ENCODE data around the gene GPR37L1. TPM values are rescaled to one million over a fixed set of nuclear protein-coding genes. Genes with fewer than 3 reads are reported as not detected.

The GPR37L1 gene
- total and polyA plus RNA-seq, 4 donors: under 0.01 to 0.04 (median 0.02) TPM; not detected in 1

GRCh38 chr1:202149566-202149965 is 26.8 kb downstream of the GPR37L1 start:
- no peak for DNase-seq (ENCODE audit: low spot score)
- H3K4me1 ChIP-seq (ENCODE audit: control insufficient read depth in 4 of 4, insufficient read depth in 4 of 4, low read length in 3 of 4): peaks cover 0 to 8% (median 4%) of the 10 kb centered on the region in 4 donors
- TF ChIP-seq YY1 (IDR thresholded peaks at IDR 0.05) (no peak), HNF4G (IDR thresholded peaks at IDR 0.05) (no peak), FOXA2 (IDR thresholded peaks at IDR 0.05) (no peak), NR2F2 (IDR thresholded peaks at IDR 0.05) (no peak), FOXA1 (IDR thresholded peaks at IDR 0.05) (no peak), GABPA (IDR thresholded peaks at IDR 0.05 in 1 of 2, conservative IDR thresholded peaks at IDR 0.05 in 1 of 2) (no peak), ATF3 (IDR thresholded peaks at IDR 0.05) (no peak), MAX (IDR thresholded peaks at IDR 0.05) (no peak), RAD21 (IDR thresholded peaks at IDR 0.05) (no peak), REST (IDR thresholded peaks at IDR 0.05) (no peak), SP1 (IDR thresholded peaks at IDR 0.05) (no peak), RXRA (IDR thresholded peaks at IDR 0.05) (no peak)
- TF ChIP-seq, protein P1, sequence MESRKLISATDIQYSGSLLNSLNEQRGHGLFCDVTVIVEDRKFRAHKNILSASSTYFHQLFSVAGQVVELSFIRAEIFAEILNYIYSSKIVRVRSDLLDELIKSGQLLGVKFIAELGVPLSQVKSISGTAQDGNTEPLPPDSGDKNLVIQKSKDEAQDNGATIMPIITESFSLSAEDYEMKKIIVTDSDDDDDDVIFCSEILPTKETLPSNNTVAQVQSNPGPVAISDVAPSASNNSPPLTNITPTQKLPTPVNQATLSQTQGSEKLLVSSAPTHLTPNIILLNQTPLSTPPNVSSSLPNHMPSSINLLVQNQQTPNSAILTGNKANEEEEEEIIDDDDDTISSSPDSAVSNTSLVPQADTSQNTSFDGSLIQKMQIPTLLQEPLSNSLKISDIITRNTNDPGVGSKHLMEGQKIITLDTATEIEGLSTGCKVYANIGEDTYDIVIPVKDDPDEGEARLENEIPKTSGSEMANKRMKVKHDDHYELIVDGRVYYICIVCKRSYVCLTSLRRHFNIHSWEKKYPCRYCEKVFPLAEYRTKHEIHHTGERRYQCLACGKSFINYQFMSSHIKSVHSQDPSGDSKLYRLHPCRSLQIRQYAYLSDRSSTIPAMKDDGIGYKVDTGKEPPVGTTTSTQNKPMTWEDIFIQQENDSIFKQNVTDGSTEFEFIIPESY (IDR thresholded peaks at IDR 0.05): no peak
- TF ChIP-seq, protein P2, sequence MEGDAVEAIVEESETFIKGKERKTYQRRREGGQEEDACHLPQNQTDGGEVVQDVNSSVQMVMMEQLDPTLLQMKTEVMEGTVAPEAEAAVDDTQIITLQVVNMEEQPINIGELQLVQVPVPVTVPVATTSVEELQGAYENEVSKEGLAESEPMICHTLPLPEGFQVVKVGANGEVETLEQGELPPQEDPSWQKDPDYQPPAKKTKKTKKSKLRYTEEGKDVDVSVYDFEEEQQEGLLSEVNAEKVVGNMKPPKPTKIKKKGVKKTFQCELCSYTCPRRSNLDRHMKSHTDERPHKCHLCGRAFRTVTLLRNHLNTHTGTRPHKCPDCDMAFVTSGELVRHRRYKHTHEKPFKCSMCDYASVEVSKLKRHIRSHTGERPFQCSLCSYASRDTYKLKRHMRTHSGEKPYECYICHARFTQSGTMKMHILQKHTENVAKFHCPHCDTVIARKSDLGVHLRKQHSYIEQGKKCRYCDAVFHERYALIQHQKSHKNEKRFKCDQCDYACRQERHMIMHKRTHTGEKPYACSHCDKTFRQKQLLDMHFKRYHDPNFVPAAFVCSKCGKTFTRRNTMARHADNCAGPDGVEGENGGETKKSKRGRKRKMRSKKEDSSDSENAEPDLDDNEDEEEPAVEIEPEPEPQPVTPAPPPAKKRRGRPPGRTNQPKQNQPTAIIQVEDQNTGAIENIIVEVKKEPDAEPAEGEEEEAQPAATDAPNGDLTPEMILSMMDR (IDR thresholded peaks at IDR 0.05; ENCODE audit: low read depth, low read length, missing input control): no peak
- H3K9ac ChIP-seq (ENCODE audit: low read depth in 1 of 2, low read length in 2 of 2): no peak overlapping the region
- H3K9me3 ChIP-seq (ENCODE audit: control insufficient read depth in 4 of 4, low read length in 3 of 4): no peaks in the 10 kb centered on the region
- H3K27me3 ChIP-seq (ENCODE audit: control insufficient read depth in 4 of 4, insufficient read depth in 4 of 4, low read length in 3 of 4): no peaks in the 10 kb centered on the region
- H3K4me3 ChIP-seq (ENCODE audit: low read depth in 1 of 3, low read length in 3 of 3): no peak overlapping the region
- H3K36me3 ChIP-seq (ENCODE audit: control insufficient read depth in 4 of 4, insufficient read depth in 3 of 4, low read depth in 1 of 4, low read length in 3 of 4): no peaks in the 10 kb centered on the region
- no peak overlapping the region for H3K27ac ChIP-seq (ENCODE audit: low read depth in 1 of 2, low read length in 2 of 2)
- 96% methylated on average over 4 of the region's 4 CpGs for WGBS

- no peaks in the 10 kb centered on the region for H3K36me3 ChIP-seq (ENCODE audit: control insufficient read depth in 4 of 4, insufficient read depth in 3 of 4, low read depth in 1 of 4, low read length in 3 of 4)
- H3K9ac ChIP-seq (ENCODE audit: low read depth in 1 of 2, low read length in 2 of 2): no peak overlapping the region
- no peaks in the 10 kb centered on the region for H3K9me3 ChIP-seq (ENCODE audit: control insufficient read depth in 4 of 4, low read length in 3 of 4)
- no peak overlapping the region for H3K27ac ChIP-seq (ENCODE audit: low read depth in 1 of 2, low read length in 2 of 2)
- H3K27me3 ChIP-seq (ENCODE audit: control insufficient read depth in 4 of 4, insufficient read depth in 4 of 4, low read length in 3 of 4): no peaks in the 10 kb centered on the region
- TF ChIP-seq JUND (IDR thresholded peaks at IDR 0.05): no peak
- TF ChIP-seq HNF4G (IDR thresholded peaks at IDR 0.05): no peak
- no peak for TF ChIP-seq TAF1 (conservative IDR thresholded peaks at IDR 0.05)
- TF ChIP-seq NR2F2 (IDR thresholded peaks at IDR 0.05): no peak
- TF ChIP-seq RXRA (IDR thresholded peaks at IDR 0.05): no peak
- TF ChIP-seq SP1 (IDR thresholded peaks at IDR 0.05): no peak
- no peak for TF ChIP-seq EGR1 (IDR thresholded peaks at IDR 0.05; ENCODE audit: low read depth in 2 of 2)
- TF ChIP-seq HNF4A (conservative IDR thresholded peaks at IDR 0.05): no peak
- TF ChIP-seq, protein P2 (IDR thresholded peaks at IDR 0.05; ENCODE audit: low read depth, low read length, missing input control): no peak
- TF ChIP-seq FOXA1 (IDR thresholded peaks at IDR 0.05): no peak
- no peak for TF ChIP-seq MAX (IDR thresholded peaks at IDR 0.05)
- TF ChIP-seq YY1 (IDR thresholded peaks at IDR 0.05): no peak
- no peak for TF ChIP-seq RAD21 (IDR thresholded peaks at IDR 0.05)
- DNase-seq (ENCODE audit: low spot score): no peak
- 94% methylated on average over 9 of the region's 9 CpGs for WGBS
- no peak overlapping the region for H3K4me3 ChIP-seq (ENCODE audit: low read depth in 1 of 3, low read length in 3 of 3)
- peaks cover 0 to 5% (median 1%) of the 10 kb centered on the region in 4 donors for H3K4me1 ChIP-seq (ENCODE audit: control insufficient read depth in 4 of 4, insufficient read depth in 4 of 4, low read length in 3 of 4)
These were observed 27.5 kb downstream of the GPR37L1 start for GRCh38 chr1:202150187-202150586.
